Ishikawa (cell line): ENCODE results near the gene YTHDC1.

Experiments used
- CREB1 ChIP-seq: IDR thresholded peaks from 2 replicates; pipeline ENCODE4 v1.6.1; 2012; ENCODE audit warnings: low read depth
- EP300 ChIP-seq: IDR thresholded peaks from 2 replicates; pipeline ENCODE4 v1.6.1; 2012; ENCODE audit warnings: borderline replicate concordance
- NFIC ChIP-seq: IDR thresholded peaks from 2 replicates; pipeline ENCODE4 v1.6.1; 2012
- TF ChIP-seq, protein P1 (sequence below): IDR thresholded peaks from 2 replicates; pipeline ENCODE4 v1.6.1; 2012

DNA sequence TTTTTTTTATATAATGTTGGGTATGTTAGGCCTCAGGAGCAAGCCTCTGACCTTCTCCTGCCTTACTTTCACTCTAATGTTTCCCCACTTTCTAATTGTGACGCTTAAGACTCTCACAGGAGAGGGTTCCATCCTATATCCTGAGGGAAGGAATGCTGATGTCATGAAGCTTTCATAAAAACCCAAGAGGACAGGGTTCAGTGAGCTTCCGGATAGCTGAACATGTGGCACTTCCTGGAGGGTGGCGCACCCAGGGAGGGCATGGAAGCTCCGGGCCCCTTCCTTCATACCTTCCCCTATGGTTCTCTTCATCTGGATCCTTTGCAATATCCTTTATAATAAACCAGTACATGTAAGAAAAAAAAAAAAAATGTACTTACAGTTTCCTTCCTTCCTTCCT lies 49.4 kb upstream of the YTHDC1 start:
- TF ChIP-seq CREB1 (no peak), NFIC (no peak), EP300 (no peak)
- TF ChIP-seq, protein P1, sequence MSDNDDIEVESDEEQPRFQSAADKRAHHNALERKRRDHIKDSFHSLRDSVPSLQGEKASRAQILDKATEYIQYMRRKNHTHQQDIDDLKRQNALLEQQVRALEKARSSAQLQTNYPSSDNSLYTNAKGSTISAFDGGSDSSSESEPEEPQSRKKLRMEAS: no peak
